SK-N-SH (cell line): ENCODE results near the gene R3HDM2.

Source experiments
- CHD2 ChIP-seq: fragments of 150-350 bp; IDR thresholded peaks from 2 replicates; pipeline ENCODE4 v1.6.1; 2018; ENCODE audit warnings: low read length; ENCODE audit not compliant: partially characterized antibody
- CTCF ChIP-seq: fragments of 200-600 bp; sonication (generic); IDR thresholded peaks from 2 replicates; pipeline ENCODE4 v1.6.1; 2017; ENCODE audit warnings: antibody characterized with exemption, mild to moderate bottlenecking, moderate library complexity
- EP300 ChIP-seq, 2 experiments: IDR thresholded peaks; 2 replicates each; pipeline versions ENCODE4 v1.4.0 to v1.6.1; 2012; ENCODE audit warnings: borderline replicate concordance in 1 of 2, low read depth in 1 of 2, low read length in 1 of 2
- GABPA ChIP-seq: IDR thresholded peaks from 2 replicates; pipeline ENCODE4 v1.4.0; 2012; ENCODE audit warnings: low read depth, mild to moderate bottlenecking
- GATA2 ChIP-seq: sonication (generic); formaldehyde crosslinking; IDR thresholded peaks from 2 replicates; pipeline ENCODE4 v1.5.0; 2020; ENCODE audit warnings: mild to moderate bottlenecking, missing genetic modification reagents
- JUND ChIP-seq: IDR thresholded peaks from 2 replicates; pipeline ENCODE4 v1.4.0; 2012
- MEF2A ChIP-seq: IDR thresholded peaks from 2 replicates; pipeline ENCODE4 v1.4.0; 2012; ENCODE audit warnings: low read depth, borderline replicate concordance
- NRF1 ChIP-seq: IDR thresholded peaks from 2 replicates; pipeline ENCODE4 v1.6.1; 2012; ENCODE audit warnings: low read depth, mild to moderate bottlenecking, low read length
- POLR2AphosphoS5 ChIP-seq: IDR thresholded peaks from 2 replicates; pipeline ENCODE4 v1.6.1; 2012; ENCODE audit warnings: low read depth, low read length
- YY1 ChIP-seq: IDR thresholded peaks from 2 replicates; pipeline ENCODE4 v1.4.0; 2012; ENCODE audit warnings: low read depth, mild to moderate bottlenecking
- TF ChIP-seq, protein P1 (sequence below): IDR thresholded peaks from 2 replicates; pipeline ENCODE4 v1.6.1; 2012; ENCODE audit warnings: mild to moderate bottlenecking, low read depth, low read length, moderate library complexity

GRCh38 chr12:57456145-57456700, 25.4 kb upstream of the R3HDM2 start:
- peak; percentile 68 for TF ChIP-seq CTCF
- TF ChIP-seq POLR2AphosphoS5: no peak
- no peak for TF ChIP-seq NRF1
- TF ChIP-seq CHD2: no peak
- no peak for TF ChIP-seq EP300 (IDR thresholded peaks at IDR 0.05; ENCODE audit: borderline replicate concordance in 1 of 2, low read depth in 1 of 2, low read length in 1 of 2)
- no peak for TF ChIP-seq JUND
- no peak for TF ChIP-seq YY1
- TF ChIP-seq, protein P1, sequence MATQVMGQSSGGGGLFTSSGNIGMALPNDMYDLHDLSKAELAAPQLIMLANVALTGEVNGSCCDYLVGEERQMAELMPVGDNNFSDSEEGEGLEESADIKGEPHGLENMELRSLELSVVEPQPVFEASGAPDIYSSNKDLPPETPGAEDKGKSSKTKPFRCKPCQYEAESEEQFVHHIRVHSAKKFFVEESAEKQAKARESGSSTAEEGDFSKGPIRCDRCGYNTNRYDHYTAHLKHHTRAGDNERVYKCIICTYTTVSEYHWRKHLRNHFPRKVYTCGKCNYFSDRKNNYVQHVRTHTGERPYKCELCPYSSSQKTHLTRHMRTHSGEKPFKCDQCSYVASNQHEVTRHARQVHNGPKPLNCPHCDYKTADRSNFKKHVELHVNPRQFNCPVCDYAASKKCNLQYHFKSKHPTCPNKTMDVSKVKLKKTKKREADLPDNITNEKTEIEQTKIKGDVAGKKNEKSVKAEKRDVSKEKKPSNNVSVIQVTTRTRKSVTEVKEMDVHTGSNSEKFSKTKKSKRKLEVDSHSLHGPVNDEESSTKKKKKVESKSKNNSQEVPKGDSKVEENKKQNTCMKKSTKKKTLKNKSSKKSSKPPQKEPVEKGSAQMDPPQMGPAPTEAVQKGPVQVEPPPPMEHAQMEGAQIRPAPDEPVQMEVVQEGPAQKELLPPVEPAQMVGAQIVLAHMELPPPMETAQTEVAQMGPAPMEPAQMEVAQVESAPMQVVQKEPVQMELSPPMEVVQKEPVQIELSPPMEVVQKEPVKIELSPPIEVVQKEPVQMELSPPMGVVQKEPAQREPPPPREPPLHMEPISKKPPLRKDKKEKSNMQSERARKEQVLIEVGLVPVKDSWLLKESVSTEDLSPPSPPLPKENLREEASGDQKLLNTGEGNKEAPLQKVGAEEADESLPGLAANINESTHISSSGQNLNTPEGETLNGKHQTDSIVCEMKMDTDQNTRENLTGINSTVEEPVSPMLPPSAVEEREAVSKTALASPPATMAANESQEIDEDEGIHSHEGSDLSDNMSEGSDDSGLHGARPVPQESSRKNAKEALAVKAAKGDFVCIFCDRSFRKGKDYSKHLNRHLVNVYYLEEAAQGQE: no peak
- TF ChIP-seq GABPA: no peak
- no peak for TF ChIP-seq MEF2A
- no peak for TF ChIP-seq GATA2 (CRISPR knock-in tag)
